Gastroesophageal sphincter (tissue), 4 donors: ENCODE data around the gene KCNJ9. TPM values are rescaled to one million over a fixed set of nuclear protein-coding genes. Genes with fewer than 3 reads are reported as not detected.

Experiments
- ATAC-seq: fragments of 150-250 bp; one replicate; pipeline ENCODE4 v1.9.1; 2016; ENCODE audit warnings: mild to moderate bottlenecking, moderate library complexity
- H3K27ac ChIP-seq, 4 donors: fragments of 200-600 bp; sonication (generic) in 3 of 4; 1 replicate in 3 of 4; 2 replicates in 1 of 4; pipeline ENCODE4 v1.5.1; 2016 to 2019
- H3K27me3 ChIP-seq: fragments of 200-600 bp; sonication (generic); one replicate; pipeline ENCODE4 v1.5.1; 2019
- H3K36me3 ChIP-seq, 2 donors: fragments of 200-600 bp; sonication (generic); one replicate each; pipeline ENCODE4 v1.5.1; 2019; ENCODE audit warnings: control low read depth in 1 of 2
- H3K4me1 ChIP-seq, 3 donors: fragments of 200-600 bp; sonication (generic); 1 replicate in 2 of 3; 2 replicates in 1 of 3; pipeline ENCODE4 v1.5.1; 2016 to 2019; ENCODE audit warnings: control low read depth in 2 of 3
- H3K4me3 ChIP-seq, 2 donors: fragments of 200-600 bp; sonication (generic); one replicate each; pipeline ENCODE4 v1.5.1; 2019; ENCODE audit warnings: mild to moderate bottlenecking in 1 of 2, moderate library complexity in 1 of 2
- H3K9me3 ChIP-seq, 3 donors: fragments of 200-600 bp; sonication (generic); one replicate each; pipeline ENCODE4 v1.5.1; 2017 to 2019; ENCODE audit warnings: control low read depth in 2 of 3
- CTCF ChIP-seq, 4 experiments: fragments of 200-600 bp in 2 of 4; fragments of 450-650 bp in 2 of 4; sonication (generic) in 1 of 4; IDR thresholded peaks; one replicate each; pipeline ENCODE4 v1.5.1; 2017 to 2019; ENCODE audit warnings: antibody characterized with exemption in 4 of 4, mild to moderate bottlenecking in 2 of 4, moderate library complexity in 2 of 4
- EP300 ChIP-seq: sonication (generic); formaldehyde crosslinking; IDR thresholded peaks from one replicate; pipeline ENCODE4 v1.6.1; 2017; ENCODE audit warnings: antibody characterized with exemption, mild to moderate bottlenecking
- POLR2A ChIP-seq, 2 donors: fragments of 450-650 bp; IDR thresholded peaks; one replicate each; pipeline ENCODE4 v1.6.1; 2017; ENCODE audit warnings: antibody characterized with exemption in 2 of 2, mild to moderate bottlenecking in 2 of 2, moderate library complexity in 1 of 2
- POLR2AphosphoS5 ChIP-seq: sonication (generic); formaldehyde crosslinking; IDR thresholded peaks from one replicate; pipeline ENCODE4 v1.6.1; 2017; ENCODE audit warnings: antibody characterized with exemption
- WGBS, 2 donors: methylation state at CpG; one replicate each; pipeline ENCODE4 v1.1.5; 2018; ENCODE audit warnings: low coverage in 1 of 2; 5-methylcytosine and 5-hydroxymethylcytosine counted together
- total RNA-seq, 4 donors: library from RNA; depleted of rRNA; stranded (reverse); fragments of >200 nt; gene quantifications; one replicate each; pipeline ENCODE4 v1.1.0, GENCODE V29; 2016

KCNJ9 gene
- total RNA-seq, 4 donors from 2014 or later: not detected

GRCh38 chr1:160099716-160100375 lies 18.5 kb downstream of the KCNJ9 start:
- ATAC-seq: no peak
- H3K36me3 ChIP-seq: peaks cover 0 to 3% of the 10 kb centered on the region in 2 donors
- WGBS, 2 donors: no CpG with 5 or more reads among the region's 2 CpGs
- no peak overlapping the region for H3K4me3 ChIP-seq
- H3K27ac ChIP-seq: peak overlapping the region; percentile 91 to 97 (median 96)
- H3K4me1 ChIP-seq: peaks cover 6 to 85% (median 41%) of the 10 kb centered on the region in 3 donors
- H3K9me3 ChIP-seq: no peaks in the 10 kb centered on the region
- H3K27me3 ChIP-seq: no peaks in the 10 kb centered on the region
- TF ChIP-seq POLR2AphosphoS5: no peak
- TF ChIP-seq CTCF (IDR thresholded peaks at IDR 0.05): no peak
- TF ChIP-seq EP300: no peak
- no peak for TF ChIP-seq POLR2A (IDR thresholded peaks at IDR 0.05)

- H3K27me3 ChIP-seq: no peaks in the 10 kb centered on the region
- H3K4me1 ChIP-seq: peaks cover 6 to 78% (median 36%) of the 10 kb centered on the region in 3 donors
- 6 to 17% methylated on average over 6 to 10 of the region's 13 CpGs for whole genome bisulfite sequencing, 2 donors
- peak overlapping the region in 1 of 2 donors; percentile 13 for H3K4me3 ChIP-seq
- no peaks in the 10 kb centered on the region for H3K9me3 ChIP-seq
- peak in 3 of 4 experiments; percentile 93 to 99 (median 97) for TF ChIP-seq CTCF (IDR thresholded peaks at IDR 0.05)
- no peak for TF ChIP-seq EP300
- peak; percentile 62 for TF ChIP-seq POLR2AphosphoS5
- no peak for TF ChIP-seq POLR2A (IDR thresholded peaks at IDR 0.05)
- no peaks in the 10 kb centered on the region for H3K36me3 ChIP-seq
- ATAC-seq: peak; percentile 42
- H3K27ac ChIP-seq: peak overlapping the region; percentile 64 to 97 (median 96)
Observed at GRCh38 chr1:160101037-160101716, 19.8 kb downstream of the KCNJ9 start.

GRCh38 chr1:160101717-160102522 lies 20.6 kb downstream of the KCNJ9 start:
- Histone ChIP-seq H3K4me3 (no peak overlapping the region), H3K36me3 (no peaks in the 10 kb centered on the region), H3K27me3 (no peaks in the 10 kb centered on the region), H3K27ac (peak overlapping the region; percentile 15 to 97 (median 96)), H3K4me1 (peaks cover 6 to 71% (median 31%) of the 10 kb centered on the region in 3 donors), H3K9me3 (no peaks in the 10 kb centered on the region)
- TF ChIP-seq EP300 (no peak), POLR2A (IDR thresholded peaks at IDR 0.05) (no peak), POLR2AphosphoS5 (no peak), CTCF (IDR thresholded peaks at IDR 0.05) (no peak)
- WGBS, 2 donors: 32 to 44% methylated on average over 6 to 8 of the region's 9 CpGs
- ATAC-seq: no peak

- TF ChIP-seq CTCF (IDR thresholded peaks at IDR 0.05) (no peak), POLR2A (IDR thresholded peaks at IDR 0.05) (no peak), EP300 (no peak), POLR2AphosphoS5 (no peak)
- Histone ChIP-seq H3K9me3 (no peaks in the 10 kb centered on the region), H3K4me1 (peaks cover 6 to 59% (median 21%) of the 10 kb centered on the region in 3 donors), H3K36me3 (no peaks in the 10 kb centered on the region), H3K27me3 (no peaks in the 10 kb centered on the region), H3K4me3 (no peak overlapping the region), H3K27ac (peak overlapping the region; percentile 59 to 97 (median 96))
- 10 to 52% methylated on average over 2 to 4 of the region's 6 CpGs for WGBS, 2 donors
- ATAC-seq: no peak
Observed at GRCh38 chr1:160103658-160104408, 22.5 kb downstream of the KCNJ9 start.
